Cardiac muscle cell (in vitro differentiated cells and primary cell): Measurements from ENCODE around the gene NDOR1. TPM values are rescaled to one million over a fixed set of nuclear protein-coding genes. Genes with fewer than 3 reads are reported as not detected.

ENCODE experiments used
- DNase-seq, 2 donors: peaks; one replicate each; pipeline versions ENCODE4 v3.0.0 to v3.0.0-alpha.2; 2010 to 2017; ENCODE audit warnings: low read depth in 1 of 2, low spot score in 1 of 2
- H3K27ac ChIP-seq: fragments of 200-600 bp; sonication (generic); 2 replicates; pipeline ENCODE4 v1.5.1; 2016
- H3K27me3 ChIP-seq: fragments of 200-600 bp; sonication (generic); 2 replicates; pipeline ENCODE4 v1.6.0; 2016; ENCODE audit warnings: control low read depth
- H3K36me3 ChIP-seq: fragments of 200-600 bp; sonication (generic); 2 replicates; pipeline ENCODE4 v1.5.1; 2016; ENCODE audit warnings: control low read depth
- H3K4me1 ChIP-seq: fragments of 200-600 bp; sonication (generic); 2 replicates; pipeline ENCODE4 v1.8.1; 2017; ENCODE audit warnings: low read depth, mild to moderate bottlenecking, mixed run types
- H3K4me3 ChIP-seq: fragments of 200-600 bp; sonication (generic); 2 replicates; pipeline ENCODE4 v1.5.1; 2016; ENCODE audit warnings: mild to moderate bottlenecking
- H3K9me3 ChIP-seq: fragments of 200-600 bp; sonication (generic); 2 replicates; pipeline ENCODE4 v1.5.1; 2017; ENCODE audit warnings: low read depth, mild to moderate bottlenecking, control low read depth
- CTCF ChIP-seq: IDR thresholded peaks from 2 replicates; pipeline ENCODE4 v1.5.1; 2012; ENCODE audit warnings: low read depth, mild to moderate bottlenecking, low read length
- polyA plus RNA-seq: library from polyadenylated mRNA; unstranded; fragments of >200 nt; fragmentation: Nextera tagmentation; extraction: Ambion mirVana; gene quantifications from 2 replicates; pipeline ENCODE4 v1.2.1, GENCODE V29; 2016
- total RNA-seq: library from RNA; depleted of rRNA; stranded (reverse); fragments of >200 nt; gene quantifications from 2 replicates; pipeline ENCODE4 v1.2.3, GENCODE V29; 2016

NDOR1 gene
- total and polyA plus RNA-seq, 2 experiments from 2014 or later = 17.5 to 18.1 TPM

GRCh38 chr9:137159105-137160053 lies 46.1 kb upstream of the NDOR1 start:
- DNase-seq = no peak
- Histone ChIP-seq H3K4me1 (no peaks in the 10 kb centered on the region), H3K27ac (no peak overlapping the region), H3K9me3 (no peaks in the 10 kb centered on the region), H3K4me3 (no peak overlapping the region), H3K36me3 (no peaks in the 10 kb centered on the region), H3K27me3 (peaks cover 100% of the 10 kb centered on the region)
- TF ChIP-seq CTCF = no peak

- no peak for TF ChIP-seq CTCF
Measured at GRCh38 chr9:137160054-137160425, 45.5 kb upstream of the NDOR1 start.

DNA sequence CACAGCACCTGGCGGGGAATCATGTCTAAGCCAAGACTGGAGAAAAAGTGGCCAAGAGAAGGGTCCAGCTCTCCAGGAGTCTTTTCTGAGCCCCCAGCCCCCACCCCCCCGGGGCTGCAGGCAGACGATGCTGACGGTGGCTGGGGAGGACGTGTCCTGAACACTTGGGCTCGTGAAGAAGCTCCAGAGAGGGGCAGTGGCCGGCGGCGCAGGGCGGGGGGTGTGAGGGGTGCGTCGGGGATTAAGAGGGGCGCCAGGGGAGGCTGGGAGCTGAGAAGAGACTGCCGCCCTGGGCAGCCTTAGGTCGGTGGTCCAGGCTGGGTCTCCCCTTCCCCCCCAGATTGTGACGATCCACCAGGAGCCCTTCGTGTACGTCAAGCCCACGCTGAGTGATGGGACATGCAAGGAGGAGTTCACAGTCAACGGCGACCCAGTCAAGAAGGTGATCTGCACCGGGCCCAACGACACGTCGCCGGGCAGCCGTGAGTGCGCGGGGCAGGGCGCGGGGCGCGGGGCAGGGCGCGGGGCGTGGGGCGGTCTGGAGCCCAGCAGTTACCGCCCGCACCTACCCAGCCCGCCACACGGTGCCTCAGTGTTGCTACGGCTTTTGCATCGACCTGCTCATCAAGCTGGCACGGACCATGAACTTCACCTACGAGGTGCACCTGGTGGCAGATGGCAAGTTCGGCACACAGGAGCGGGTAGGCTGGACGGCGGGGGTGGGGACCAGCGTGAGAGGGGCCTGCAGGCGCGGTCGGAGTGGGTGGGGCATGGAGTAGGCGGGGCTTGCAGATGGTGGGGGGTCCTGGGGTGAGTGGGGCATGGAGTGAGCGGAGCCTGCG lies 44.6 kb upstream of the NDOR1 start:
- no peak for TF ChIP-seq CTCF
- no peak for DNase-seq
- peaks cover 100% of the 10 kb centered on the region for H3K27me3 ChIP-seq
- no peak overlapping the region for H3K4me3 ChIP-seq
- no peaks in the 10 kb centered on the region for H3K4me1 ChIP-seq
- H3K36me3 ChIP-seq = no peaks in the 10 kb centered on the region
- H3K9me3 ChIP-seq = no peaks in the 10 kb centered on the region
- no peak overlapping the region for H3K27ac ChIP-seq

More at GRCh38 chr9:137160054-137160425, 45.5 kb upstream of the NDOR1 start:
- Histone ChIP-seq H3K27me3 (peaks cover 100% of the 10 kb centered on the region), H3K4me1 (no peaks in the 10 kb centered on the region), H3K9me3 (no peaks in the 10 kb centered on the region), H3K4me3 (no peak overlapping the region), H3K27ac (no peak overlapping the region), H3K36me3 (no peaks in the 10 kb centered on the region)
- DNase-seq = no peak

GRCh38 chr9:137161558-137162486 lies 43.7 kb upstream of the NDOR1 start:
- no peak for DNase-seq
- H3K27ac ChIP-seq = no peak overlapping the region
- H3K9me3 ChIP-seq = no peaks in the 10 kb centered on the region
- H3K4me3 ChIP-seq = no peak overlapping the region
- H3K27me3 ChIP-seq = peaks cover 100% of the 10 kb centered on the region
- TF ChIP-seq CTCF = no peak
- H3K4me1 ChIP-seq = no peaks in the 10 kb centered on the region
- no peaks in the 10 kb centered on the region for H3K36me3 ChIP-seq
